Body of pancreas (tissue), 4 donors: ENCODE measurements around the gene NBDY. TPM values are rescaled to one million over a fixed set of nuclear protein-coding genes. Genes with fewer than 3 reads are reported as not detected.
"Not testable (repeated sequence)": the region's sequence is repeated elsewhere in the genome, so short reads cannot be mapped to it uniquely, and the experiment has no call there.

Experiments
- ATAC-seq: fragments of 150-250 bp; one replicate; pipeline ENCODE4 v1.9.1; 2016
- DNase-seq, 4 donors: peaks; one replicate each; pipeline ENCODE4 v3.0.0-alpha.2; 2019
- H3K27ac ChIP-seq, 4 donors: fragments of 200-600 bp; sonication (generic); 1 replicate in 3 of 4; 2 replicates in 1 of 4; pipeline versions ENCODE4 v1.5.1 to v1.6.1; 2016 to 2019; ENCODE audit warnings: mild to moderate bottlenecking in 1 of 4, mixed read lengths in 1 of 4, moderate library complexity in 1 of 4
- H3K27me3 ChIP-seq, 2 donors: fragments of 200-600 bp; sonication (generic); one replicate each; pipeline ENCODE4 v1.6.0; 2016; ENCODE audit warnings: mild to moderate bottlenecking in 1 of 2
- H3K36me3 ChIP-seq, 2 donors: fragments of 200-600 bp; sonication (generic); replicated peaks in 1 of 2; 2 replicates each; pipeline ENCODE4 v1.5.1; 2016; ENCODE audit warnings: low read depth in 2 of 2; ENCODE audit not compliant: insufficient read depth in 1 of 2
- H3K4me1 ChIP-seq: fragments of 200-600 bp; sonication (generic); one replicate; pipeline ENCODE4 v1.6.0; 2016
- H3K4me3 ChIP-seq, 2 donors: fragments of 200-600 bp; sonication (generic); 1 replicate in 1 of 2; 2 replicates in 1 of 2; pipeline ENCODE4 v1.5.1; 2016 to 2019
- H3K9me3 ChIP-seq, 3 donors: fragments of 200-600 bp; sonication (generic); 1 replicate in 2 of 3; 2 replicates in 1 of 3; pipeline ENCODE4 v1.5.1; 2016
- CTCF ChIP-seq, 7 experiments: fragments of 450-650 bp in 4 of 7; fragments of 200-600 bp in 3 of 7; sonication (generic) in 3 of 7; IDR thresholded peaks; one replicate each; pipeline ENCODE4 v1.5.1; 2016 to 2019; ENCODE audit warnings: antibody characterized with exemption in 7 of 7
- POLR2A ChIP-seq, 3 donors: fragments of 450-650 bp; IDR thresholded peaks; one replicate each; pipeline ENCODE4 v1.6.1; 2016; ENCODE audit warnings: antibody characterized with exemption in 3 of 3, mild to moderate bottlenecking in 2 of 3
- WGBS, 2 donors: methylation state at CpG; one replicate each; pipeline ENCODE4 v1.1.5; 2017; 5-methylcytosine and 5-hydroxymethylcytosine counted together
- intact Hi-C: fragments of 100-400 bp; cut with DNase I; formaldehyde crosslinking; loops from one replicate; pipeline ENCODE4 v1.15.1; 2023
- total RNA-seq, 2 donors: library from RNA; depleted of rRNA; stranded (reverse); fragments of >200 nt; gene quantifications; one replicate each; pipeline ENCODE4 v1.1.0, GENCODE V29; 2016

Gene NBDY
- 10 to 100 TPM in 1 of 2 donors, 1 to 10 TPM in 1; 3.6 to 12.2 TPM for total RNA-seq

- H3K4me1 ChIP-seq, result no peaks in the 10 kb centered on the region
- intact Hi-C loops, result no loop called here
- no peaks in the 10 kb centered on the region for H3K36me3 ChIP-seq
- 1% methylated on average over 16 to 22 of the region's 23 CpGs for WGBS, 2 donors
- H3K9me3 ChIP-seq, result no peaks in the 10 kb centered on the region
- peak within 1 kb of the TSS in 1 of 2 donors; percentile 54 for H3K4me3 ChIP-seq
- peak within 1 kb of the TSS in 3 of 4 donors; percentile 39 to 80 (median 62) for H3K27ac ChIP-seq
- no peaks in the 10 kb centered on the region for H3K27me3 ChIP-seq
- TF ChIP-seq CTCF (IDR thresholded peaks at IDR 0.05) (no peak), POLR2A (IDR thresholded peaks at IDR 0.05) (peak in 2 of 3 donors; percentile 45 to 53)
- peak; percentile 18 to 52 (median 24) for DNase-seq
- ATAC-seq, result no peak
These were observed at the start of gene NBDY for GRCh38 chrX:56729152-56729850. Gene NBDY, plus strand, starts transcription at chrX:56729243. Its CDS starts 111 bp downstream, at chrX:56729354.

DNA sequence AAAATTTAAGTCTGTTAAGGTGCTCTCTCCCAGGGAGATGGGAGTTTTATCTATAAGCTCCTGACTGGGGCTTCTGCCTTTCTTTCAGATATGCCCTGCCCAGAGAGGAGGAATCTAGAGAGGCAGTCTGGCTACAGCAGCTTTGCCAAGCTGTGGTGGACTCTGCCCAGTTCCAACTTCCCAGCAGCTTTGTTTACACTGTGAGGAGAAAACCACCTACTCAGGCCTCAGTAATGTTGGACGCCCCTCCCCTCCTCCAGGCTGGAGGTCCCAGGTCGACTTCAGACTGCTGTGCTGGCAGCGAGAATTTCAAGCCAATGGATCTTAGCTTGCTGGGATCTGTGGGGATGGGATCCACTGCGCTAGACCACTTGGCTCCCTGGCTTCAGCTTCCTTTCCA is 24.5 kb upstream of the NBDY start:
- 71% methylated on average over 1 of the region's 4 CpGs; no CpG with 5 or more reads in 1 of the 2 donors for WGBS, 2 donors
- H3K4me3 ChIP-seq, intact Hi-C loops, H3K9me3 ChIP-seq, H3K4me1 ChIP-seq, DNase-seq, H3K27me3 ChIP-seq, H3K36me3 ChIP-seq, H3K27ac ChIP-seq, ATAC-seq: not testable (repeated sequence)

GRCh38 chrX:56726605-56727004 is 2.4 kb upstream of the NBDY start:
- no peaks in the 10 kb centered on the region for H3K9me3 ChIP-seq
- 0 to 8% methylated on average over 1 of the region's 1 CpG for WGBS, 2 donors
- no peak for ATAC-seq

DNA sequence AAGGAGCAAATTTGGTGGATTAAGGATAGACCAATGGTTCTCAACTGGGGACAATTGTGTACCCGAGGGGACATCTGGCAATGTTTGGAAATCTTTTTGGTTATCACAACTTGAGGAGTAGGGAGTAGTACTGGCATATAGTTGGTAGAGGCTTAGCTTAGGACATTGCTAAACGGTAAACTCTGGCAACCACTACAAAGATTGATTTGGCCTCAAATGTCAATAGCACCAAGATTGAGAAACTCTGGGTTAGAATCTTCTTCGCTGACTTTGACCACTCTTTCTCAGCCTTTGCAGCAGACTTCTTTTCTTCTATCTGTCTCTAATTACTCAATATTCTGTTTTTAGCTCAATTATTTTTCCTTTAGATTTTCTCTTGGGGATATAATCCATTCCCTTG is 1.5 kb upstream of the NBDY start:
- TF ChIP-seq CTCF (IDR thresholded peaks at IDR 0.05) (no peak), POLR2A (IDR thresholded peaks at IDR 0.05) (no peak)
- H3K36me3 ChIP-seq, result no peaks in the 10 kb centered on the region
- intact Hi-C loops, result no loop called here
- H3K4me1 ChIP-seq, result no peaks in the 10 kb centered on the region
- no peak for ATAC-seq
- H3K27ac ChIP-seq, result no peak overlapping the region
- H3K27me3 ChIP-seq, result no peaks in the 10 kb centered on the region
- no peak for DNase-seq
- WGBS, 2 donors, result 57 to 62% methylated on average over 3 of the region's 3 CpGs
- H3K9me3 ChIP-seq, result no peaks in the 10 kb centered on the region
- no peak overlapping the region for H3K4me3 ChIP-seq

More at GRCh38 chrX:56726605-56727004, 2.4 kb upstream of the NBDY start:
- H3K27ac ChIP-seq, result no peak overlapping the region
- H3K4me1 ChIP-seq, result no peaks in the 10 kb centered on the region
- DNase-seq, result peak in 2 of 4 donors; percentile 9 to 23
- no peaks in the 10 kb centered on the region for H3K36me3 ChIP-seq
- no peak overlapping the region for H3K4me3 ChIP-seq
- TF ChIP-seq CTCF (IDR thresholded peaks at IDR 0.05), result peak; percentile 21 to 59 (median 50)
- TF ChIP-seq POLR2A (IDR thresholded peaks at IDR 0.05), result no peak
- intact Hi-C loops, result no loop called here
- no peaks in the 10 kb centered on the region for H3K27me3 ChIP-seq

- no peaks in the 10 kb centered on the region for H3K4me1 ChIP-seq
- 11 to 22% methylated on average over 2 of the region's 2 CpGs for WGBS, 2 donors
- H3K27me3 ChIP-seq, result no peaks in the 10 kb centered on the region
- no peaks in the 10 kb centered on the region for H3K36me3 ChIP-seq
- intact Hi-C loops, result no loop called here
- no peak for ATAC-seq
- H3K9me3 ChIP-seq, result no peaks in the 10 kb centered on the region
- H3K4me3 ChIP-seq, result no peak overlapping the region
- TF ChIP-seq POLR2A (IDR thresholded peaks at IDR 0.05), result no peak
- TF ChIP-seq CTCF (IDR thresholded peaks at IDR 0.05), result no peak
- no peak for DNase-seq
- no peak overlapping the region for H3K27ac ChIP-seq
These were observed 722 bp upstream of the NBDY start for GRCh38 chrX:56728321-56728720.
